ENCODE measurements around the gene CTBP2.

DNA sequence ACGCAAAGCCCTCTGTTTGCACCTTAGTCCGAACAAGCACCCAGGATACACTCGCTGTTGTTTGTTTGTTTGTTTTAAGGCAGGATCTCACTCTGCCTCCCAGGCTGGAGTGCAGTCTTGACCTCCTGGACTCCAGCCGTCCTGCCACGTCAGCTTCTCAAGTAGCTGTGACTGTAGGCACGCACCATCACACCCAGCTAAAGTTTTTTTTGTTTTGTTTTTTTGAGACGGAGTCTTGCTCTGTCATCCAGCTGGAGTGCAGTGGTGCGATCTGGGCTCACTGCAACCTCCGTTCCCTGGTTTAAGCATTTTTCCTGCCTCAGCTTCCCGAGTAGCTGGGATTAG, 76.8 kb downstream of the CTBP2 start:
- TF ChIP-seq, protein P1, sequence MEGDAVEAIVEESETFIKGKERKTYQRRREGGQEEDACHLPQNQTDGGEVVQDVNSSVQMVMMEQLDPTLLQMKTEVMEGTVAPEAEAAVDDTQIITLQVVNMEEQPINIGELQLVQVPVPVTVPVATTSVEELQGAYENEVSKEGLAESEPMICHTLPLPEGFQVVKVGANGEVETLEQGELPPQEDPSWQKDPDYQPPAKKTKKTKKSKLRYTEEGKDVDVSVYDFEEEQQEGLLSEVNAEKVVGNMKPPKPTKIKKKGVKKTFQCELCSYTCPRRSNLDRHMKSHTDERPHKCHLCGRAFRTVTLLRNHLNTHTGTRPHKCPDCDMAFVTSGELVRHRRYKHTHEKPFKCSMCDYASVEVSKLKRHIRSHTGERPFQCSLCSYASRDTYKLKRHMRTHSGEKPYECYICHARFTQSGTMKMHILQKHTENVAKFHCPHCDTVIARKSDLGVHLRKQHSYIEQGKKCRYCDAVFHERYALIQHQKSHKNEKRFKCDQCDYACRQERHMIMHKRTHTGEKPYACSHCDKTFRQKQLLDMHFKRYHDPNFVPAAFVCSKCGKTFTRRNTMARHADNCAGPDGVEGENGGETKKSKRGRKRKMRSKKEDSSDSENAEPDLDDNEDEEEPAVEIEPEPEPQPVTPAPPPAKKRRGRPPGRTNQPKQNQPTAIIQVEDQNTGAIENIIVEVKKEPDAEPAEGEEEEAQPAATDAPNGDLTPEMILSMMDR (IDR thresholded peaks at IDR 0.05) = no peak
- TF ChIP-seq EP300 (IDR thresholded peaks at IDR 0.05) (no peak), POLR2A (IDR thresholded peaks at IDR 0.05; ENCODE audit: low read depth) (no peak), POLR2AphosphoS5 (IDR thresholded peaks at IDR 0.05) (no peak)
